HG02840 (cell line): ENCODE measurements around the gene NCBP2L.
"Not testable (repeated sequence)": the region's sequence is repeated elsewhere in the genome, so short reads cannot be mapped to it uniquely, and the experiment has no call there.

ENCODE experiments used
- ATAC-seq: cut with Tn5 transposase; IDR thresholded peaks from one replicate; pipeline ENCODE4 v1.9.1; 2021; ENCODE audit warnings: mild to moderate bottlenecking, moderate library complexity, moderate number of reproducible peaks; ENCODE audit not compliant: unreplicated experiment, low FRiP score

Gene NCBP2L

DNA sequence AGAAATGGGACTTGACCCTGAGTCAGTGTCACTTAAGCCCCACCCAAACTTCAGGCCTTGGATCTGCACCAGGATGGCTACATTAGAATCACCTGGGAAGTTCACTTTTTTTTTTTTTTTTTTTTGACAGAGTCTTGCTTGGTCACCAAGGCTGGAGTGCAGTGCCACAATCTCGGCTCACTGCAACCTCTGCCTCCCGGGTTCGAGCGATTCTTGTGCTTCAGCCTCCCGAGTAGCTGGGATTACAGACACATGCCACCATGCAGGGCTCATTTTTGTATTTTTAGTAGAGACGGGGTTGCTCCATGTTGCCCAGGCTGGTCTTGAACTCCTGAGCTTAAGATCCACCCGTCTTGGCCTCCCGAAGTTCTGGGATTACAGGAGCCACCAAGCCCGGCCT lies 3.0 kb downstream of the NCBP2L start:
- ATAC-seq, result no peak

DNA sequence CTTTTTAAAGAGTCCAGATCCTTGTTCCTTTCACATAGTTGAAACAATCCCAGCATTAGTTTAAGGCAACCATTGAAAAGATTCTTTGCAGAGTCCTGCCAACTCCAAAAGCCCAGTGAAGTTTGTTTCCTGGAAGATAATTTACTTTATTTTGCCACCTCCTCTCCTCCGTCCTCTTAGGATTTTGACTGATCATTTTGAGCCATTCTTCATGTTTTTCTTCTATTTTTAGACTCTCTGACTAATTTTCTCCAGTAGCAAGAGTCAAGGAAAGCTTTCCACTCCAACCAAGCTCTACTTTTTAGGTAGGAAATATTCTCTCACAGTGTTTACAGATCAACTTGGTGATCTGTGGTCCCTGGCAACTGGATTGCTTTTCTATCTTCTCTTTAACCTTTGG lies 10.3 kb downstream of the NCBP2L start:
- ATAC-seq, result no peak

DNA sequence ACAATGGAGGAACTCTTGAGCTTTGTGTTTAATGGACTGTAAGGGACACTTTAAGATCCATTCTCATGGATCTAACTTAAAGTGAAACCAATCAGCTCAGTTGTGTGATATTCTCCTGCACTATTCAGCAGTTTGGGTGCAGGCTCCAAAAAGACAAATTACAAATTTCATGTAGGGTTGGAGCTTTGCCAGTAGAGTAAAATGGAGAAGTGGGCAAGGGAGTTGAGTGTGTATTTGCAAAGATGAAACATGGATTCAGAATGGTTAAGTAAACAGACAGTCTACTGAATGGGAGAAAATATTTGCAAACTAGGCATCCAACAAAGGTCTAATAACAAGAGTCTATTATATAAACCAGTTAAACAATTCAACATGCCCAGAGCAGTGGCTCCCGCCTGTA lies 26.9 kb downstream of the NCBP2L start:
- no peak for ATAC-seq

DNA sequence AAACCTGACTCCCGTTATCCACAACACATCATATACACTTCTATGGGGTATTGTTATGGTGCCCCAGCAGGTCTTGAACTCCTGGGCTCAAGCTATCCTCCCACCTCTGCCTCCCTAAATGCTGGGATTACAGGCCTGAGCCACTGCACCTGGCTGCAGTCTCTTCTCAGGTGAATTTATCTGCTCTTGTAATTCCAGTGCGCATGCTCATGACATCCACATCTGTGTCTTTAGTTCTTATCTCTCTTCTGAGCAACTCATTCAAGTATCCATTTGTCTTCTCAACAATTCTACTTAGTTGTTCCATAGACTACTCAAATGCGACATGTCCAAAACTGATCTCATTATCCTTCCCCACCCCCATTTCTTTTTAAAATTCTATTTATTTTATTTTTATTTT lies 27.6 kb downstream of the NCBP2L start:
- no peak for ATAC-seq

DNA sequence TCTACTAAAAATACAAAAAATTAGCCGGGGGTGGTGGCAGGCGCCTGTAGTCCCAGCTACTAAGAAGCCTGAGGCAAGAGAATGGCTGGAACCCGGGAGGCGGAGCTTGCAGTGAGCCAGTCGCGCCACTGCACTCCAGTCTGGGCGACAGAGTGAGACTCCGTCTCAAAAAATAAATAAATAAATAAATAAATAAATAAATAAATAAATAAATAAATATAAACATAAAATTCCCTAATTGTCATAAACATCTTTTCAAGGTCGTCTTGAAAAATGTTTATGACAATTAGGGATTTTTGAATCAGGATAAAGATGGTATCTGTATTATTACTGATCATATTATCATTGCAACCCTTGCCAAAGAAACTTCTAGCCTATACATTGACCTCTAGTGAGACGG lies 32.5 kb downstream of the NCBP2L start:
- not testable (repeated sequence) for ATAC-seq

DNA sequence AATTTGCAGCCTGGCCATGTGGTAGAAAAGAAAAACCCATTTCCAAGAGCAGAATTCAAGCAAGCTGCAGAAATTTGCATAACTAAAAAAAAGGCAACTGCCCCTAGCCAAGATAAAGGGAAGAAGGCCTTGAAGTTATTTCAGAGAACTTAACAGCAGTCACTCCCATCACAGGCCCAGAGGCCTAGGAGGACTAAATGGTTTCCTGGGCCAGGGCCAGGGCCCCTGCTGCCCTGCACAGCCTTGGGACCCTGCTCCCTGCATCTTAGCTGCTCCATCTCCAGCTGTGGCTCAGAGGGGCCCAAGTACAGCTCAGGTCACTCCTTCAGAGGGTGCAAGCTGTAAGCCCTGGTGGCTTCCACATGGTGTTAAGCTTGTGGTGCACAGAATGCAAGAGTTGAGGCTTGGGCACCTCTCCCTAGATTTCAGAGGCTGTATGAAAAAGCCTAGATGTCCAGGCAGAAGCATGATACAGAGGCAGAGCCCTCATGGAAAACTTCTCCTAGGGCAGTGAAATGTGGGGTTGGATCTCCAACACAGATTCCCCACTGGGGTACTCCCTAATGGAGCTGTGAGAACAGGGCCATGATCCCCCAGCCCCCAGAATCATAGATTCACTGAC lies 41.5 kb downstream of the NCBP2L start:
- no peak for ATAC-seq

DNA sequence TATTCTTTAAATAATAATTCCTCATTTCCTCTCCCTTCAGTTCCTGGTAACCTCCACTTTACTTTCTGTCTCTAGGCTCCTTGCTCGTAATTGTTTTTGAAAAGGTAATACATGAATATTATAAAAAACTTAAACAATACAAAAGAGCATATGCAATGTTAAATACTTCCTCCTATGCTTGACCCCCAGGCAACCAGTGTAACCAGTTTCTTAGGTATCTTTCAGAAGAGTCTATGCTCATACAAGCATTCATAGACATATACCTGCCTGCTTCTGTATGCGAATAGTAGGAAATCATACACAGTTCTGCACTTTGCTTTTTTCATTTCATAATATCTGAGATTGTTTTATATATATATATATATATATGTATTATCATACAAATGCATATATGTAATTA lies 45.5 kb downstream of the NCBP2L start:
- ATAC-seq, result no peak

DNA sequence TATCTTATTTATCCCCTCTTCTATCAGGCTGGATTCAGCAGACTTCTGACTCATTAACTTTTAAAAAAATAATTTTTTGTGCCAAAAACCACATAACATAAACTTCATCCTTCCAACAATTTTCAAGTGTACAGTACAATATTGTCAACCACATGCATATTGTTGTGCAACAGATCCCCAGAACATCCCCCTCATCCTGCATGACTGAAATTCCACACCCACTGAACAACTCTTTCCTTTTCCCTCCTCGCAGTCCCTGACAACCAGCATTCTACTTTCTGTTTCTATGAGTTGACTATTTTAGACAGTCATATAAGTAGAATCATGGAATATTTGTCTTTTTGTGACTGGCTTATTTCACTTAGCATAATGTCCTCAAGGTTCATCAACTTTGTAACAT lies 45.9 kb downstream of the NCBP2L start:
- ATAC-seq, result no peak

DNA sequence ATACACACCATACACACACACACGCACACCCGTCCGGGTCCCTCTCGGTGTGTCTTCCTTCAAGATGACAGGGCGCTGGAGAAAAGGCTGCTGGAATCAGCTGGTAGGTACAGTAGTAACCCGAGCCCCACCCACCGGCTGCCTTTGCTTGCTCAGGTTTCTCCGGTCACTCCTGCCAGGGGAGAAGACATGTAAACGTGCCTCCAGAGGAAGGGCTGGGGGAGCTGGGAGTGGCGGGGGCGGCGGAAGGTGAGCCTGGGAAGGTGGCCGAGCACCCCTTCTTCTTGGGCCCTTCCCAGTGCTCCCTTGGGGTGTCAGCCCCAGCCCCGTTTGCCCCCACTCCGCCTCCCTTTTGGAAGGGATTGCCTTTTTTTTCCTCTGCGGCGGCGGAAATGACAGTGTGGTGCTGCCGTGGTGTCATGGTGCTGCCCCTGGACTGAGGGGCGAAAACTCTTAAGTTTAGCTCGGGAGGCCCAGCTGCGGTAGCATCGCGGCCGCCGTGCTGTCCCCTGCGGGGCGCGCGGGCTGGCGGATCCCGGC lies 48.2 kb downstream of the NCBP2L start, which contains the start of gene MID2:
MID2 (plus strand) TSS at position 169 of the 540 bp plus-strand sequence. CDS start 561 bp downstream, outside the sequence.
- ATAC-seq, result no peak

DNA sequence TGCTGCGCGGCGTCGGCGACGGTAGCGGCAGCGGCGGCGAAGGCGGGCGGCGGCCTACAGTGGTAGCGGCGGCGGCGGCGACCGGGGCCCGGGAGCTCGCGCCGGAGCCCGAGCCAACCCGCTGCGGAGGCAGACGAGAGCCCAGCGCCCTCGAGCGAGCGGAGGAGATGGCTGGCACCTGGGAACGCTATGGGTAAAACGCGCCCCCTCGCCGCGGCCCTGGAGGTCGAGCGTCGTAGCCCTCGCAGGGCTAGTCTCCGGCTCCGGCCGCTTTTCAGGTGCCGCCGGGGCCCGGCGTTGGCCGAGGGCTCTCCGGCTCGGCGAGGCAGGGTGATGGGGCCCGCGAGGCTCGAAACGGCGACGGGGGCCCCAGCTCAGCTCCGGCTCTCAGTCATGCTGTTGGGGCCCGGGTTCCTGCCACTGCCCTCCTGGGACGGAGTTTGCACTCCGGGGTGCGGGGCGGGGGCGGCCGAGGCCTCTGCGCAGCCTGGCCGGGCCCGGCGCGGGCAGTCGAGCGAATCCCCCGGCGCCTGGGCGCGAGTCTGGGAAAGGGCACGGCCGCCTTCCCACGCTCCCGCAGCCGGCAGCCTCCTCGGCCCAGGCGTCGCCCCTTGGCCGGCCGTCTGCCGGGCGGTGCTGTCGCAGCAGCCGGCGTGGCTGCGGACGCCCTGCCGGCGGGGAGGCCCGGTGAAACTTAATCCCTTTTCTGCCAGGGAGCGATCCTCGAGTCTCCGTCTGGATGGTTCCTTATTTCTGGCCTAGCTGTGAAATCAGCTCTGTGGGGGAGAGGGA lies 48.9 kb downstream of the NCBP2L start:
- ATAC-seq, result no peak

DNA sequence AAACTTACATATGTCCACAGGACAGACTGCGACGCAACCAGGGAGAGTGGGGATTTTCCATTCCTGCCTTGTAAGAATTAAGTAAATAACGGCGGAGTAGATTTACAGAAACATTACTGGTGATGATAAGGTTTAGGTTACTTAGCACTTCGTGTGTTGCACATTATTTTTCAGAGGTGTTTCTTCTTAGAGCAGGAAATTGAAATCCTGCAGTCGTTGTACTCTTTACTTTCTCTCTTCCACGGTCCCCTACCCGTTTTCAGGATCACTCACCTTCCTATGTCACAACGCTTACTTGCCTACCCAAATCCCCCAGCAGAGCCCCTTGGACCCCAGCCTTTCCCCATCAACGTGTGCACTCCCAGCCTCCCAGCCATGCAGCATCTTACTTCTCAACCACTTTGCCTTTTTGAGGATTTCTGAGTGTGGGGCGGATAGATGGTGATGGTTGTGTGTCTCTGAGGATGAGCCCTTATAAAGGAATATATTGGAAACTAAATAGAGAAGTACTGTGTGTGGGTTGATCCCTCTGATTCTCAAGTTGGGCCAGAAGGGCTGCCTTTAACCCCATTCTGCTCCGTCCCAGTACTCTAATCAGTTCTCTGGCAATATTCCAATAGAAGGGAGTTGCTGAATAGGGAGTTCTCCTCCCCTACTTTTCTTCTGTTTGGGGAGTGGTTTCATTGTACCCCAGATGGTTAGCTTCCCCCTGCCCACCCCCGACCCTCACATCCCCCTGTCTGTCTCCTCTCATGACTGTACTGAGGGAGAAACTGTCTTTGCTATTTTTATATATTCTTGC lies 49.7 kb downstream of the NCBP2L start:
- ATAC-seq, result no peak

DNA sequence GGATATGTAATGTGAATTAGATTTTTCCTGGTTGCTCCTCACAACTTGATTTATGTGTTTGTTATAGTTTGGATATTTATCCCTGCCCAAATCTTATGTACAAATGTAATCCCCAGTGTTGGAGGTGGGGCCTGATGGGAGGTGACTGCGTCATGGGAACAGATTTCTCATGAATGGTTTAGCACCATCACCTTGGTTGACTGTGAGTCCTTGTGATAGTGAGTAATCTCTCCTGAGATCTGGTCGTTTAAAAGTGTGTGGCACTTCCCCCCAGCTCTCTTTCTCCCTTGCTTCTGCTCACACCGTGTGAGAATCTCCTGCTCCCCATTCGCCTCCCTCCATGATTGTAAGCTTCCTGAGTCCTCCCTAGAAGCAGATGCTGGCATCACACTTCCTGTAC lies 50.3 kb downstream of the NCBP2L start:
- no peak for ATAC-seq

DNA sequence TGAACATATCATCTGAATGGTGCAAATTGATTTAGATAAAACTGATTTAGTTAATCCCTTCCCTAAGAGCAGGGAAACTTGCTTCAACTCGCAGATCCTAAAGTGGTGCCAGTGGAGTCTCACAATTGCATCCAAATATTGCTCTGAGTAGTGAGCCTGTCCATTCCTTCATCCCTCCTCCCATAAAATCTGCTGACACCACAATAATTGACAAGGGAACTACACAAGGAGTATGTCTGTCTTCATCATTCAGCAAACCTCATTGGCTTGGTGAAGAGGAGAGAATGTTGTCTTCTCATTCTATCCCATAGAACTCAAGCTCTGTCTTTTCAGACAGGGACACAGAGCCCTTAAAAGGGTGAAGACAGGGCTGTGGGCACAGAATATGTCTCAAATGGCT lies 52.3 kb downstream of the NCBP2L start:
- no peak for ATAC-seq

DNA sequence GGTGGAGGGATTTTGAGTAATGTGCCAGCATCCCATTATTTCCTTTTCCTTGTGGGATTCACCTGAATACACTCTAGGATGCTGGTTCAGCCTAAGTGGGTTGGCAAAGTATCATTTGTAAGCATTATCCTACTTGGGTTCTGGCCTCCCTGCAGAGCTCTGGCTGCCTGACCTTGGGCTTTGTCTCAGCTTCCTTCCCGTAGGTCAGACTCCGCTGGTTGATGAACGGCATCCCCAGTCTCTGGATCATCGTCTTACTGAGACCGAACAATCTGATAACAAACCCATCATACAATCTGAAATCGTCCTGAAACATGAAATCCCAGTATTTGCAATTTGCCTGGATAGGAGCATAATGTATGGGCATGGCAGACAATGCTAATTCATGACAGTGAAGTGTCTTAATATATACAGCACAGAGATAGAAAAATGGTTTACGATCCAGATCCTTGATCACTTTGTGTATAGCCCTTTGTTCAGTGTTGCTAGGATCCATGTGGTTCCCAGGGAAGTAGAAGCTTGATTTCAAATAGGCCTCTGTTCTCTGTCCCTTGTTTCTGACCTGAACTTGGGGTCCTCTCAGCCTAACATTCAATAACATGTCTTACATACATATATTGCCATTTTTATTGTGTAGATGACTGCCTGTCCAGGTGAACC lies 53.7 kb downstream of the NCBP2L start:
- ATAC-seq, result no peak

DNA sequence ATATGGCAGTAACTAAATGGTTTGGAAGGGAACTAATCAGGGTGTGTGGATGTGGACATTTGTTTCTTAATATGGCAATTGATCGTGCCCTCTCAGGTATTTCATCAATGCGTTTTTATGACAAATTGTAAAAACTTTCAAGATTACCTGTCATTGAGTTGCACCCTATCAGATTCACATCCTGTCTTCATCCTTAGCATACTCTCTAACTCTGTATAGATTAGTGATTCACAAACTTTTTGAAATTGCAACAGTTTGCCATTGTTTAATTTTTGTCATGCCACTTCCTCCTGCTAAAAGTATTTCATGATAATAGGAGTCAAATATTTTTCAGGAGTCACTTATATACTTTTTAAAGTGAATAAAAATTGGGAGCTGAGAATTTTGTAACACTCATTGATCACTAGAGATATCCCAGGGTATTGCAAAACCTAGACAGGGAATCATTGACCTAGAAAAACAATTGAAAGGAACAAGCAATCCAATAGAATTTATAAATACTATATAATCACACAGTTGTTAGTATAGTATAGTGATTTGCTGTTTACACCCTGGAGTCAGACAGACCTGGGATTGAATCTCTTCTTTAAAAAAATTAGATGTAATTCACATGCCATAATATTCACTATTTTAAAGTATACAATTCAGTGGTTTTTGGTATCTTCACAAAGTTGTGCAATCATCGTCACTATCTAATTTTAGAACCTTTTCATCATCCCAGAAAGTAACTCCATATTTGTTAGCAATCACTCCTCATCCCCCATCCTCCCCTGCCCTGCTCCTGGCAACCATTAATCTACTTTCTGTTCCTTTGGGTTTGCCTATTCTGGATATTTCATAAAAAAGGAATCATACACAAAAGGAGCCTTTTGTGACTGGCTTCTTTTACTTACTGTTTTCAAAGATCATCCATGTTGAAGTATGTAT lies 57.0 kb downstream of the NCBP2L start:
- ATAC-seq, result no peak

DNA sequence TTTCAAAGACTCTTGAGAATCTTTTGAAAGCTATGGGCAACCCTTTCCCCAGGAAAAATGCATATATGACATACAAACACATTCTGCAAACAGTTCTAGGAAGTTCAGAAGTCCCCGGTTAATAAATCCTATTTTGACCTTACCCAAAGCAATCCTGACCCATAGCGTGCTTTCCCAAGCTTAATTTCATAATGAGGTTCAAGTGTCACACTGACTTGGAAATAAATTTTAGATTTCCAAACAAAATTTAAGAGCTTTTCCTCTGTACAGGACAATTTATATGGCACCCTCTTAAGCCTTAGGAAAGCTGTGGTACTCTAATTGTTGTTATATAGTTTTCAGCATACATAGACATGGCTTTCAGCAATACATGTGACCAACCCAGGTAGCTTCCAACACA lies 59.4 kb downstream of the NCBP2L start:
- no peak for ATAC-seq

DNA sequence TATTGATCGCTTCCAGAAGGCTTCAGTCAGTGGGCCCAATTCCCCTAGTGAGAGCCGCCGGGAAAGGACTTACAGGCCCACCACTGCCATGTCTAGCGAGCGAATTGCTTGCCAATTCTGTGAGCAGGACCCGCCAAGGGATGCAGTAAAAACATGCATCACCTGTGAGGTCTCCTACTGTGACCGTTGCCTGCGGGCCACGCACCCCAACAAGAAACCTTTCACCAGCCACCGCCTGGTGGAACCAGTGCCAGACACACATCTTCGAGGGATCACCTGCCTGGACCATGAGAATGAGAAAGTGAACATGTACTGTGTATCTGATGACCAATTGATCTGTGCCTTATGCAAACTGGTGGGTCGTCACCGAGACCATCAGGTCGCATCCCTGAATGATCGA lies 63.4 kb downstream of the NCBP2L start:
- ATAC-seq, result no peak

DNA sequence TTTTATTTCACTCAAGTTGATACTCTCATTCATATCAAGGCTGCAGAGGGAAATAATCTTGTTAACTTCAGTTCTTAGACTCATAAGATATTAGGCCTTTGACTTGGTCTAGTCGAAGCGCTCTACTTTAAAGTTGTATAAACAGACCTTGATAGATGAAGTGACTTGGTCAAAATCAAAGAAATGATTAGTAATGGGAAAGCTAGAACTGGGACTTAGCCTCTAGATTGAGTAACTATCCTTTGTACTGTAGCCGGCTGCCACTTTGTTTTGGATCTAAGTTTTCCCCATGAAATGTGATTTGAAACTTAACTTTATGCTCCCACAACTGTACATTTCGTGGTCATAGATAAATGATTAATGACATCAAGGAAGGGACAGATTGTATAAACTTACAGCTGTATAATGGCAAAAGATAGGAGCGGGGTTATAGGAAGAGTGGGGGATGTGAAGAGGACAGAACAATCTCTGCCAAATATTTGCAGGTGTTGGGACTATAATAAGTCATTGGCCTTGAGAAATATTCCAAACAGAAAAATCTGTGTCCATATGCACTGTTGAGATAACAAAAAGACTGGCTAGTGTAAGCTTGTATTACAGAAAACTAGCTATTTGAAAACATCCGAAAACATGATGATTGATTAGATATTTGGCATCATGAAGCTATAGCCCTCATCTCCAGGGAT lies 65.3 kb downstream of the NCBP2L start:
- ATAC-seq, result no peak
